ENCODE measurements around the gene TSPAN1. TPM values are rescaled to one million over a fixed set of nuclear protein-coding genes. Genes with fewer than 3 reads are reported as not detected.

Gene TSPAN1
- total and polyA plus RNA-seq, 11 donors: 0.63 to 5.5 (median 1.1) TPM

DNA sequence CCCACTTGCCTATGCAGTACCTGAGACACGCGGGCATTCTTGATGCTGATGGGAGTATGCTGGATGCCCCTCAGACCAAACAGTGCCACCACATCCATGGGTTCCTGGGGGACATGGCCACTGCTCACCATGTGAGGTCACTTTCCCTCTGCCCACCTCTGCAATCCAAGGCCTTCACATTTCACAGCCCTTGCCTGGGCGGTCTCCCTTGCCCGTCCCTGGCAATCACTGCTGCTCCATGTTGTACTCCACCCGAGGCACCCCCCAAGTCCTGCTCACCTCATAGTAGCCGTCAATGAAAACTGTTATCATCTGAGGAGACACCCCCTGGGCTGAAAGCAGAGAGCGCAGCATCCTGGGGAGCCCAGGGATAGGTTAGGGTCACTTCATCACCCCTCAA is 18.4 kb downstream of the TSPAN1 start:
- ATAC-seq (no peak), DNase-seq (no peak)
- TF ChIP-seq, protein P1, sequence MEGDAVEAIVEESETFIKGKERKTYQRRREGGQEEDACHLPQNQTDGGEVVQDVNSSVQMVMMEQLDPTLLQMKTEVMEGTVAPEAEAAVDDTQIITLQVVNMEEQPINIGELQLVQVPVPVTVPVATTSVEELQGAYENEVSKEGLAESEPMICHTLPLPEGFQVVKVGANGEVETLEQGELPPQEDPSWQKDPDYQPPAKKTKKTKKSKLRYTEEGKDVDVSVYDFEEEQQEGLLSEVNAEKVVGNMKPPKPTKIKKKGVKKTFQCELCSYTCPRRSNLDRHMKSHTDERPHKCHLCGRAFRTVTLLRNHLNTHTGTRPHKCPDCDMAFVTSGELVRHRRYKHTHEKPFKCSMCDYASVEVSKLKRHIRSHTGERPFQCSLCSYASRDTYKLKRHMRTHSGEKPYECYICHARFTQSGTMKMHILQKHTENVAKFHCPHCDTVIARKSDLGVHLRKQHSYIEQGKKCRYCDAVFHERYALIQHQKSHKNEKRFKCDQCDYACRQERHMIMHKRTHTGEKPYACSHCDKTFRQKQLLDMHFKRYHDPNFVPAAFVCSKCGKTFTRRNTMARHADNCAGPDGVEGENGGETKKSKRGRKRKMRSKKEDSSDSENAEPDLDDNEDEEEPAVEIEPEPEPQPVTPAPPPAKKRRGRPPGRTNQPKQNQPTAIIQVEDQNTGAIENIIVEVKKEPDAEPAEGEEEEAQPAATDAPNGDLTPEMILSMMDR (IDR thresholded peaks at IDR 0.05): no peak
- TF ChIP-seq POLR2A (IDR thresholded peaks at IDR 0.05): no peak
- Histone ChIP-seq H3K27ac (no peak overlapping the region), H3K27me3 (no peaks in the 10 kb centered on the region), H3K9me3 (no peaks in the 10 kb centered on the region), H3K4me1 (peaks cover 4 to 46% (median 28%) of the 10 kb centered on the region in 12 donors), H3K4me3 (no peak overlapping the region), H3K36me3 (peaks cover 0 to 79% (median 64%) of the 10 kb centered on the region in 9 donors)
- intact Hi-C loops (cut with DNase I): no loop called here
- WGBS, 4 donors: 94 to 99% (median 97%) methylated on average over 7 of the region's 7 CpGs

DNA sequence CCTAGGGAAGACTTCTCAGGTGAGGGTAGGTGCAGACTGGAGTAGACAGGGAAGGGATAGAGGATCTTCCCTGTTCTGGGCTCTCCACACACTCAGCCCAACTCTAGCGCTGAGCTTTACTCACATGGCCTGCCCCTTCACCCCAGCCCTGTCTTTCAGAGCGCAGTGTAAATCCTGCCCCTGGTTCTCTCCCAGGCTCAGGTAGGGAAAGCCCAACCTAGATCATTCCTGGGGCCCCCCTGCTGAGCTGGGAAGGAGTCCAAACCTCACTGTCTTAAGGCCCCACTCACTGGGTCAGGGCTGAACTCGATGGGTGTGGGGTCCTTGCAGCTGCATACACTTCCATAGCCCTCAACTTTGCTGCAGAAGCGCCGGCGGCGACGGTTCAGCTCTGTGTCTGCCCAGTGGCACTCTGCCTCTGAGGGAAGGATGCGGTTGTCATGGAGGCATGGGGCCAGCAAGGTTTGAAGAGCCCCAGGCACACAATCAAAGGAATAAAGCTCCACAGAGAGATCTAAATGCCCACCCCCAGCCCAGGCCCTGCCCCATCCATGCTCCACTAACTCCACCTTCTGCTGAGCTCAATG is 19.2 kb downstream of the TSPAN1 start:
- Histone ChIP-seq H3K36me3 (peaks cover 0 to 74% (median 63%) of the 10 kb centered on the region in 9 donors), H3K4me3 (no peak overlapping the region), H3K27me3 (no peaks in the 10 kb centered on the region), H3K9me3 (no peaks in the 10 kb centered on the region), H3K27ac (peak overlapping the region in 6 of 12 donors; percentile 2 to 70 (median 44)), H3K4me1 (peaks cover 2 to 45% (median 26%) of the 10 kb centered on the region in 12 donors)
- TF ChIP-seq, protein P1 (IDR thresholded peaks at IDR 0.05): no peak
- TF ChIP-seq POLR2A (IDR thresholded peaks at IDR 0.05): no peak
- 87 to 100% (median 92%) methylated on average over 2 to 9 of the region's 9 CpGs for WGBS, 4 donors
- no peak for ATAC-seq
- intact Hi-C loops (cut with DNase I): no loop called here
- no peak for DNase-seq

DNA sequence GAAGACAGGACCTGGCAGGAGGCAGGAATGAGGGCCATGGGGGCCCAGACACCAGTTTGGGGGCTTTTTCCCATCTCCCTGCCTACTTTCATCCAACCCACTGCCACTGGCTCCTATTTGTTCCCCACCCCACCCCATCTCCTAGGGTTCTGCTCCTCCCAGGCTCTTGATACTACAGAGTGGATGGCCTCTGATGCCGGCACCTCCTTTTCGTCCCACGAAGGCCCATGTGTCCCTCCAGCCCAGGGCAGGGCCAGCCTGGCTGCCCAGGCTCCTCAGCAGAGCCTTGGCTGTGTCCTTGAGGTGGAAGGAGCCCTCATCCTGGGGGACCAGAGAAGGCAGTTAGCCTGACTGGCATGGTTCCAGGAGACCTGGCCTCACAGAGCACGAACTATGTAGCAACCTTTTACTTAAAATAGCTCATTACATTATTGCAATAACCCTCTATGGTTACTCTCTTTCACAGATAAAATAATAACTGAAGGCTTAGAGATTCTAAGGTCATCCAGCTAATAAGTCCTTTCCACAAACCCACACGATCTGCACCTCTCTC is 19.8 kb downstream of the TSPAN1 start:
- peaks cover 0 to 67% (median 57%) of the 10 kb centered on the region in 9 donors for H3K36me3 ChIP-seq
- no peak overlapping the region for H3K4me3 ChIP-seq
- ATAC-seq: peak in 1 of 4 donors; percentile 9
- intact Hi-C loops (cut with DNase I): no loop called here
- peak in 1 of 5 donors; percentile 48 for DNase-seq
- H3K27ac ChIP-seq: peak overlapping the region in 8 of 12 donors; percentile 2 to 70 (median 44)
- WGBS, 4 donors: 40 to 62% (median 47%) methylated on average over 5 of the region's 5 CpGs
- TF ChIP-seq POLR2A (IDR thresholded peaks at IDR 0.05): no peak
- TF ChIP-seq, protein P1 (IDR thresholded peaks at IDR 0.05): no peak
- no peaks in the 10 kb centered on the region for H3K27me3 ChIP-seq
- no peaks in the 10 kb centered on the region for H3K9me3 ChIP-seq
- H3K4me1 ChIP-seq: peaks cover 0 to 47% (median 27%) of the 10 kb centered on the region in 12 donors

DNA sequence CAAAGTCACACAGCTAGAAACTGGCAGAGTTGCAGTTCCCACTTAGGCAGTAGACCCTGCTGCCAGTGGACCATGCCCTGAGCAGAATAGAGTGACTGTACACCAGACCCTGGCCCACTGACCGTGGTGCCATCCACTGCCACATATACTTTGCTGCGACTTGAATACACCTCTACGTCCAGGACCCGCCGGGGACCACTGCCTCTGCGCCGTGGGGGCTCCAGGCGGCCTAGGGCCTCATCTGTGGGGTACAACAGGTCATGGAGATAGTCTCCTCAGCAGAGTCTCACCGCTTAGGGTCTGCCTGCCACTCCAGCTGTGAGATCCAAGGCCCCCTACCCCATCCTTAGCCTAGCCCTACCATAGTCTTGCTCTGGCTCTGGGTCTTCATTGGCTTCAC is 21.7 kb downstream of the TSPAN1 start:
- Histone ChIP-seq H3K27me3 (no peaks in the 10 kb centered on the region), H3K9me3 (no peaks in the 10 kb centered on the region), H3K27ac (peak overlapping the region in 1 of 12 donors; percentile 44), H3K4me1 (peaks cover 0 to 47% (median 27%) of the 10 kb centered on the region in 12 donors), H3K4me3 (no peak overlapping the region), H3K36me3 (peaks cover 0 to 52% (median 40%) of the 10 kb centered on the region in 9 donors)
- WGBS, 4 donors: 80 to 97% (median 95%) methylated on average over 1 to 9 of the region's 9 CpGs
- intact Hi-C loops (cut with DNase I): loop anchor here in 1 of 10 donors (1.0 kb wide), 1 partner anchor 13 kb away; no protein-coding TSS in a partner anchor
- DNase-seq (no peak), ATAC-seq (no peak)
- TF ChIP-seq, protein P1 (IDR thresholded peaks at IDR 0.05): no peak
- no peak for TF ChIP-seq POLR2A (IDR thresholded peaks at IDR 0.05)

Data from heart left ventricle (tissue), 16 donors.